GM12878 (cell line): ENCODE results near the gene NFE2L3. TPM values are rescaled to one million over a fixed set of nuclear protein-coding genes. Genes with fewer than 3 reads are reported as not detected.

ENCODE experiments used
- ATAC-seq: fragments of 200-7000 bp; cut with Tn5 transposase; 3 replicates; pipeline ENCODE4 v1.9.1; 2020; ENCODE audit warnings: mild to moderate bottlenecking, moderate library complexity
- BruUV-seq: library from RNA; stranded (reverse); fragments of 400-500 nt; replicated peaks from 2 replicates; lab custom pipeline; 2021; lab: Mats Ljungman, UMichigan
- CTCF ChIA-PET: fragments of 300-600 bp; sonication (Branson Sonifier 250); formaldehyde crosslinking; extraction: SDS; loops from one replicate; lab custom pipeline; 2021; ENCODE audit warnings: inconsistent platforms; lab: Yijun Ruan, JAX
- POLR2A ChIA-PET: fragments of 350-600 bp; formaldehyde crosslinking; extraction: SDS; loops from one replicate; lab custom pipeline; 2021; ENCODE audit warnings: inconsistent platforms; lab: Charles Lee
- RAD21 ChIA-PET: fragments of 300-600 bp; sonication (Branson Sonifier 250); formaldehyde crosslinking; loops from one replicate; lab custom pipeline; 2023; ENCODE audit warnings: antibody characterized with exemption; ENCODE audit not compliant: unreplicated experiment; lab: Charles Lee
- SMC1A ChIA-PET: fragments of 300-600 bp; sonication (Branson Sonifier 250); formaldehyde crosslinking; loops from one replicate; lab custom pipeline; 2023; ENCODE audit not compliant: unreplicated experiment, uncharacterized antibody; lab: Charles Lee
- DNase-seq: peaks from one replicate; pipeline ENCODE4 v3.0.0-alpha.2; 2011; ENCODE audit warnings: low read depth, low spot score
- FAIRE-seq: peaks from 3 replicates; lab custom pipeline; 2011; peaks lifted over from hg19 to GRCh38; lab: Jason Lieb, UNC
- H2AFZ ChIP-seq: 2 replicates; pipeline ENCODE4 v1.6.0; 2011; ENCODE audit warnings: low read depth, low read length, control low read depth; ENCODE audit not compliant: control insufficient read depth
- H3K27ac ChIP-seq: 2 replicates; pipeline ENCODE4 v1.5.1; 2011; ENCODE audit warnings: control low read depth; ENCODE audit not compliant: control insufficient read depth, insufficient read depth
- H3K27me3 ChIP-seq, 2 experiments: replicated peaks in 1 of 2; 2 replicates each; pipeline versions ENCODE4 v1.6.0 to v1.6.1; 2011; ENCODE audit warnings: low read length in 1 of 2; ENCODE audit not compliant: control insufficient read depth in 2 of 2, insufficient read depth in 2 of 2
- H3K36me3 ChIP-seq, 2 experiments: 2 replicates each; pipeline ENCODE4 v1.5.1; 2011; ENCODE audit warnings: low read length in 1 of 2; ENCODE audit not compliant: control insufficient read depth in 2 of 2, insufficient read depth in 2 of 2
- H3K4me1 ChIP-seq: 2 replicates; pipeline ENCODE4 v1.6.1; 2011; ENCODE audit warnings: mild to moderate bottlenecking, low read length, moderate library complexity, mixed read lengths; ENCODE audit not compliant: control insufficient read depth, insufficient read depth
- H3K4me2 ChIP-seq: 2 replicates; pipeline ENCODE4 v1.6.0; 2011; ENCODE audit warnings: control low read depth; ENCODE audit not compliant: control insufficient read depth, insufficient read depth
- H3K4me3 ChIP-seq: fragments of 200-600 bp; sonication (generic); 2 replicates; pipeline ENCODE4 v1.5.1; 2016
- H3K79me2 ChIP-seq: 2 replicates; pipeline ENCODE4 v1.6.0; 2011; ENCODE audit warnings: low read length; ENCODE audit not compliant: control insufficient read depth, insufficient read depth
- H3K9ac ChIP-seq: 2 replicates; pipeline ENCODE4 v1.8.0; 2011; ENCODE audit warnings: low read length, control low read depth, mixed read lengths; ENCODE audit not compliant: control insufficient read depth, insufficient read depth
- H3K9me3 ChIP-seq: replicated peaks from 3 replicates; pipeline ENCODE4 v1.5.1; 2011; ENCODE audit warnings: mild to moderate bottlenecking, low read length; ENCODE audit not compliant: control insufficient read depth, insufficient read depth
- H4K20me1 ChIP-seq: 2 replicates; pipeline ENCODE4 v1.6.0; 2011; ENCODE audit not compliant: control insufficient read depth, insufficient read depth
- HDGF ChIP-seq: fragments of 450-650 bp; IDR thresholded peaks from 2 replicates; pipeline ENCODE4 v1.6.1; 2016; ENCODE audit warnings: antibody characterized with exemption
- IKZF1 ChIP-seq: fragments of 450-650 bp; conservative IDR thresholded peaks from 2 replicates; pipeline ENCODE4 v1.6.1; 2017; ENCODE audit warnings: antibody characterized with exemption, mild to moderate bottlenecking
- POU2F2 ChIP-seq: IDR thresholded peaks from 3 replicates; pipeline ENCODE4 v1.6.1; 2011; ENCODE audit warnings: low read depth, mild to moderate bottlenecking, low read length, borderline replicate concordance
- SIX5 ChIP-seq: IDR thresholded peaks from 2 replicates; pipeline ENCODE4 v1.6.1; 2011; ENCODE audit warnings: mild to moderate bottlenecking, low read depth, low read length, moderate library complexity; ENCODE audit not compliant: severe bottlenecking
- TCF7 ChIP-seq: IDR thresholded peaks from 2 replicates; pipeline ENCODE4 v1.6.1; 2014; ENCODE audit warnings: antibody characterized with exemption, borderline replicate concordance
- WGBS: methylation state at CpG from one replicate; pipeline ENCODE4 v1.1.6; 2016; ENCODE audit warnings: low lambda C conversion rate; ENCODE audit not compliant: insufficient replicate concordance, insufficient coverage; ENCODE audit errors: missing lambda C conversion rate; 5-methylcytosine and 5-hydroxymethylcytosine counted together
- in situ Hi-C: fragments of 300-500 bp; cut with MboI; formaldehyde crosslinking; loops from 9 replicates; pipeline ENCODE4 v1.14.3; 2018; ENCODE audit warnings: mixed read lengths
- intact Hi-C: fragments of 100-400 bp; cut with micrococcal nuclease; formaldehyde crosslinking; loops from one replicate; pipeline ENCODE4 v1.14.2; 2022; ENCODE audit not compliant: unreplicated experiment
- polyA plus RNA-seq, 11 experiments: library from polyadenylated mRNA; depleted of rRNA in 4 of 11; unstranded in 6 of 11; stranded (reverse) in 5 of 11; fragments of >200 nt; fragmentation: Nextera tagmentation in 4 of 11; fragmentation: Illumina TruSeq in 1 of 11; extraction: Ambion mirVana in 4 of 11; extraction: Trizol in 1 of 11; gene quantifications; 1 replicate in 1 of 11; 2 replicates in 10 of 11; pipeline versions ENCODE4 v1.2.1 to v1.2.3, GENCODE V29; 2011 to 2016; ENCODE audit warnings: inconsistent platforms in 2 of 11, missing spikeins in 2 of 11, low read depth in 1 of 11
- total RNA-seq, 4 experiments: library from RNA; depleted of rRNA in 3 of 4; stranded (reverse); fragments of >200 nt in 3 of 4; fragmentation: Illumina TruSeq in 1 of 4; extraction: Trizol in 1 of 4; gene quantifications; 2 replicates each; pipeline versions ENCODE4 v1.2.1 to v1.2.3, GENCODE V29; 2013 to 2021
- TF ChIP-seq, protein P1 (sequence below): IDR thresholded peaks from 2 replicates; pipeline ENCODE4 v1.6.1; 2012; ENCODE audit warnings: mild to moderate bottlenecking, low read depth, low read length

The NFE2L3 gene
- total and polyA plus RNA-seq, 10 of the 15 experiments (the other 5 are each of a cell fraction or from before 2014, with no cell fraction given), result 4.4 to 34.9 (median 13.0) TPM

DNA sequence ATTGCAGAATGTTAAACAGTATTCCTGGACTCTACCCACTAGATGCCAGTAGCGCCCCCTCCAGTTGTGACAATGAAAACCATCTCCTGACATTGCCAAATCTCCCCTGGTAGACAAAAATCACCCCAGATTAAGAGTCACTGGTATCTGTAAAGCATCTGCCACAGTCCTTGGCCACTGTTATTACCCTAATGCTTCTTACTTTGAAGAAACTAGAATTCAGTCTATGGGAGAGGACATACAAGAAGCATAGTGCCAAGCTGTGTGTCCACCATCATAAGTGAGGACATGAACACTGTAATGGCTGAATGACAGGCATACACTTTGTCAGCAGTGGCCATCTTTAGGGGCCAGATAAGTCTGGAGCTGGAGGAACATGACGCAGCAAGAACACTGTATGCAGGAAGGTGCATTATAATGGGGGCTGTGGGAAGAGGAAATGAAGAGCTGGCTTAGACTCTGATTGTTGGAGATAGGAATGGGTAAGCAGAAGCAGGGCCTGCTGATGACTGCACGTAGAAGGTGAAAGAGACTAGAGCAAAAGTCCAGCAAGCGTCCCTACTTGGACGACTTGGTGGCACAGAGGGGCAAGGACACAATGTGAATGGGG lies 82.0 kb downstream of the NFE2L3 start:
- Histone ChIP-seq H3K27ac (no peak overlapping the region), H3K9ac (no peak overlapping the region), H3K79me2 (no peaks in the 10 kb centered on the region), H3K4me1 (no peaks in the 10 kb centered on the region), H3K27me3 (no peaks in the 10 kb centered on the region; a peak in 1 of 4 replicates), H4K20me1 (no peaks in the 10 kb centered on the region), H2AFZ (no peak overlapping the region), H3K4me3 (no peak overlapping the region), H3K9me3 (no peaks in the 10 kb centered on the region), H3K4me2 (no peak overlapping the region), H3K36me3 (no peaks in the 10 kb centered on the region)
- POLR2A ChIA-PET, result no interaction called here
- FAIRE-seq (no peak), DNase-seq (no peak), ATAC-seq (no peak)
- BruUV-seq, result no TSS peak
- TF ChIP-seq IKZF1, result no peak
- no peak for TF ChIP-seq SIX5
- no peak for TF ChIP-seq TCF7
- no peak for TF ChIP-seq POU2F2
- TF ChIP-seq, protein P1, sequence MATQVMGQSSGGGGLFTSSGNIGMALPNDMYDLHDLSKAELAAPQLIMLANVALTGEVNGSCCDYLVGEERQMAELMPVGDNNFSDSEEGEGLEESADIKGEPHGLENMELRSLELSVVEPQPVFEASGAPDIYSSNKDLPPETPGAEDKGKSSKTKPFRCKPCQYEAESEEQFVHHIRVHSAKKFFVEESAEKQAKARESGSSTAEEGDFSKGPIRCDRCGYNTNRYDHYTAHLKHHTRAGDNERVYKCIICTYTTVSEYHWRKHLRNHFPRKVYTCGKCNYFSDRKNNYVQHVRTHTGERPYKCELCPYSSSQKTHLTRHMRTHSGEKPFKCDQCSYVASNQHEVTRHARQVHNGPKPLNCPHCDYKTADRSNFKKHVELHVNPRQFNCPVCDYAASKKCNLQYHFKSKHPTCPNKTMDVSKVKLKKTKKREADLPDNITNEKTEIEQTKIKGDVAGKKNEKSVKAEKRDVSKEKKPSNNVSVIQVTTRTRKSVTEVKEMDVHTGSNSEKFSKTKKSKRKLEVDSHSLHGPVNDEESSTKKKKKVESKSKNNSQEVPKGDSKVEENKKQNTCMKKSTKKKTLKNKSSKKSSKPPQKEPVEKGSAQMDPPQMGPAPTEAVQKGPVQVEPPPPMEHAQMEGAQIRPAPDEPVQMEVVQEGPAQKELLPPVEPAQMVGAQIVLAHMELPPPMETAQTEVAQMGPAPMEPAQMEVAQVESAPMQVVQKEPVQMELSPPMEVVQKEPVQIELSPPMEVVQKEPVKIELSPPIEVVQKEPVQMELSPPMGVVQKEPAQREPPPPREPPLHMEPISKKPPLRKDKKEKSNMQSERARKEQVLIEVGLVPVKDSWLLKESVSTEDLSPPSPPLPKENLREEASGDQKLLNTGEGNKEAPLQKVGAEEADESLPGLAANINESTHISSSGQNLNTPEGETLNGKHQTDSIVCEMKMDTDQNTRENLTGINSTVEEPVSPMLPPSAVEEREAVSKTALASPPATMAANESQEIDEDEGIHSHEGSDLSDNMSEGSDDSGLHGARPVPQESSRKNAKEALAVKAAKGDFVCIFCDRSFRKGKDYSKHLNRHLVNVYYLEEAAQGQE, result no peak
- TF ChIP-seq HDGF, result no peak
- SMC1A ChIA-PET, result interaction anchor here (1.3 kb wide), 1 partner anchor 131 kb away, joined by 3 read pairs; no protein-coding TSS in a partner anchor
- 3% methylated on average over 5 of the region's 5 CpGs for WGBS
- CTCF ChIA-PET, result no interaction called here
- RAD21 ChIA-PET, result no interaction called here
- in situ Hi-C loops (no loop called here), intact Hi-C loops (no loop called here)

Other genes with a start within 250 kb of the NFE2L3 start
- 295 and 319 TPM in 2 replicates for gene HNRNPA2B1, start 48.5 kb downstream of the NFE2L3 start, total RNA-seq (2014; rRNA removed)
- gene HNRNPA2B1, start 48.5 kb downstream of the NFE2L3 start, total RNA-seq (2014; rRNA removed; fragmentation: Illumina TruSeq; extraction: Trizol), result 603 and 632 TPM in 2 replicates
- gene HNRNPA2B1, start 48.5 kb downstream of the NFE2L3 start, total RNA-seq (2021), result 699 and 740 TPM in 2 replicates
- gene HNRNPA2B1, start 48.5 kb downstream of the NFE2L3 start, polyA plus RNA-seq (2011; rRNA removed), result 721 and 1,149 TPM in 2 replicates
- 1,357 and 1,719 TPM in 2 replicates for gene HNRNPA2B1, start 48.5 kb downstream of the NFE2L3 start, polyA plus RNA-seq (2014; fragmentation: Illumina TruSeq; extraction: Trizol)
- 1,000 to 10,000 TPM in 1 of 2 experiments, 100 to 1,000 TPM in 1; 726 to 1,124 TPM for gene HNRNPA2B1, start 48.5 kb downstream of the NFE2L3 start, polyA plus RNA-seq (2014; fragmentation: Nextera tagmentation; extraction: Ambion mirVana)
- 1,063 and 1,240 TPM in 2 replicates for gene HNRNPA2B1, start 48.5 kb downstream of the NFE2L3 start, polyA plus RNA-seq (2014; rRNA removed)
- gene HNRNPA2B1, start 48.5 kb downstream of the NFE2L3 start, polyA plus RNA-seq (2016; fragmentation: Nextera tagmentation; extraction: Ambion mirVana), result 1,000 to 10,000 TPM; 1,359 to 1,396 TPM
- gene CBX3, start 49.5 kb downstream of the NFE2L3 start, total RNA-seq (2014; rRNA removed), result 153 and 181 TPM in 2 replicates
- 303 and 305 TPM in 2 replicates for gene CBX3, start 49.5 kb downstream of the NFE2L3 start, total RNA-seq (2014; rRNA removed; fragmentation: Illumina TruSeq; extraction: Trizol)
- 194 and 201 TPM in 2 replicates for gene CBX3, start 49.5 kb downstream of the NFE2L3 start, total RNA-seq (2021)
- gene CBX3, start 49.5 kb downstream of the NFE2L3 start, polyA plus RNA-seq (2011; rRNA removed), result 238 and 407 TPM in 2 replicates
- gene CBX3, start 49.5 kb downstream of the NFE2L3 start, polyA plus RNA-seq (2014; fragmentation: Illumina TruSeq; extraction: Trizol), result 307 and 369 TPM in 2 replicates
- gene CBX3, start 49.5 kb downstream of the NFE2L3 start, polyA plus RNA-seq (2014; fragmentation: Nextera tagmentation; extraction: Ambion mirVana), result 100 to 1,000 TPM; 205 to 247 TPM
- 191 and 239 TPM in 2 replicates for gene CBX3, start 49.5 kb downstream of the NFE2L3 start, polyA plus RNA-seq (2014; rRNA removed)
- 100 to 1,000 TPM; 205 to 212 TPM for gene CBX3, start 49.5 kb downstream of the NFE2L3 start, polyA plus RNA-seq (2016; fragmentation: Nextera tagmentation; extraction: Ambion mirVana)
- gene SNX10, start 139.7 kb downstream of the NFE2L3 start, total RNA-seq (2014; rRNA removed), result 22.5 and 26.1 TPM in 2 replicates
- 32.7 and 33.2 TPM in 2 replicates for gene SNX10, start 139.7 kb downstream of the NFE2L3 start, total RNA-seq (2014; rRNA removed; fragmentation: Illumina TruSeq; extraction: Trizol)
- gene SNX10, start 139.7 kb downstream of the NFE2L3 start, total RNA-seq (2021), result 30.4 and 30.8 TPM in 2 replicates
- 53.2 and 75.9 TPM in 2 replicates for gene SNX10, start 139.7 kb downstream of the NFE2L3 start, polyA plus RNA-seq (2011; rRNA removed)
- gene SNX10, start 139.7 kb downstream of the NFE2L3 start, polyA plus RNA-seq (2014; fragmentation: Illumina TruSeq; extraction: Trizol), result 29.5 and 37.1 TPM in 2 replicates
- gene SNX10, start 139.7 kb downstream of the NFE2L3 start, polyA plus RNA-seq (2014; fragmentation: Nextera tagmentation; extraction: Ambion mirVana), result 10 to 100 TPM; 22.9 to 29.7 TPM
- gene SNX10, start 139.7 kb downstream of the NFE2L3 start, polyA plus RNA-seq (2014; rRNA removed), result 15.5 and 22.0 TPM in 2 replicates
- gene SNX10, start 139.7 kb downstream of the NFE2L3 start, polyA plus RNA-seq (2016; fragmentation: Nextera tagmentation; extraction: Ambion mirVana), result 10 to 100 TPM; 45.4 to 56.2 TPM